ENCODE data around the gene LUC7L.
A peak's percentile ranks its signal among the peaks of the same experiment; 100 is the strongest.

DNA sequence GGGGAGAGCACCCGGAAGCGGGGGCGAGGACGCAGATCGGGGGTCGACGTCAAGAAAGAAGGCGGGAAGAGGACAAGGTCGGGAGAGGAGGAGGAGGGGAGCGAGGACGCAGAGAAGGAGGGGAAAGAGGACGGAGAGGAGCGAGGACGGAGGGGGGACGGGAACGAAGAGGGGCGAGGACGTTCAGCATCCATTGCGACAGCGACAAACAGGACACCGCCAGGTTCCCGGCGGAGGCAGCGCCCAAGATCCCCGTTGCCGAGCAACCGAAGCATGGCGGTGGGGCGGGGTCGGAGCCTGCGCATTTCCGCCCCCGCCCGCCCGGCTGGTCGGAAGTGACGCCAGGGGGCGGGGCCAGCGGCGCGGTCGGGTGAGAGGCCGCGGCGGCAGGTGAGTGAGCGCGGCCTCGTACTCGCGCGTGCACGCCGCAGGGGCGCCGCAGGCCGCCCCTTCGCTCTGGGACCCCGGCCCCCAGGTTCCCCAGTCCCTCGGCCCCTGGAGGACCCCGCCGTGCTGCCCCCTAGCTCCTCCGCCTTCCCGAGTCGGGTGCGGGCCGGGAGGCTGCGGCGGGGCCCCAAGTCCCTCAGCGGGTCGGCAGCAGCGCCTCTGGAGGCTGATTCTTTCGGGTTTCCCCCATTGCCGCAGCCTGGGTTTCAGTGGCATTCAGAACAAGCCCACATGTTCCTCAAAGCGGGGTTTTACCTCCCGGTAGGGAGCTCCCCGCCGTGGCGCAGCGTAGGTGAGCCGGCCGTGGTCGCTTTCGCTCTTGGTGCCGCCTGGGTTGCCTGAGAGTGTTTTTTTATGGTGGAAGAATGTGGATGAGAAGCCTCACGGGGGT is 5.4 kb upstream of the LUC7L start, which contains the start of gene FAM234A:
- TF ChIP-seq TAF1 (IDR thresholded peaks at IDR 0.05; ENCODE audit: low read depth) (peak; percentile 35; the same call in 1 of the 2 replicates), EP300 (IDR thresholded peaks at IDR 0.05; ENCODE audit: borderline replicate concordance) (no peak), CEBPB (IDR thresholded peaks at IDR 0.05) (0 out of 2 replicates have a peak, but pooled peaks have one; percentile 22)
